Large intestine (tissue), 3 donors: ENCODE measurements around the gene PIK3CD. TPM values are rescaled to one million over a fixed set of nuclear protein-coding genes. Genes with fewer than 3 reads are reported as not detected.
"Not testable (repeated sequence)": the region's sequence is repeated elsewhere in the genome, so short reads cannot be mapped to it uniquely, and the experiment has no call there.

Experiments used
- DNase-seq, 2 donors: peaks; one replicate each; pipeline versions ENCODE4 v3.0.0 to v3.0.0-alpha.2; 2013
- H3K27ac ChIP-seq: one replicate; pipeline ENCODE4 v1.5.1; 2013; ENCODE audit warnings: low read length
- H3K27me3 ChIP-seq: 2 replicates; pipeline ENCODE4 v1.6.1; 2013; ENCODE audit warnings: low read length; ENCODE audit not compliant: control insufficient read depth, insufficient read depth
- H3K36me3 ChIP-seq: 2 replicates; pipeline ENCODE4 v1.6.1; 2013; ENCODE audit warnings: low read length; ENCODE audit not compliant: control insufficient read depth, insufficient read depth
- H3K4me1 ChIP-seq: one replicate; pipeline ENCODE4 v1.6.1; 2013; ENCODE audit warnings: low read length; ENCODE audit not compliant: control insufficient read depth, insufficient read depth
- H3K4me3 ChIP-seq: one replicate; pipeline ENCODE4 v1.5.1; 2013; ENCODE audit warnings: low read length
- H3K9me3 ChIP-seq: one replicate; pipeline ENCODE4 v1.6.1; 2013; ENCODE audit warnings: mild to moderate bottlenecking, low read depth, low read length, moderate library complexity; ENCODE audit not compliant: control insufficient read depth
- WGBS: methylation state at CpG from one replicate; pipeline ENCODE4 v1.1.5; 2013; ENCODE audit warnings: low lambda C conversion rate; ENCODE audit not compliant: insufficient coverage; 5-methylcytosine and 5-hydroxymethylcytosine counted together
- polyA plus RNA-seq: library from polyadenylated mRNA; unstranded; fragments of 120-200 nt; gene quantifications from one replicate; pipeline ENCODE4 v1.2.1, GENCODE V29; 2013

The PIK3CD gene
- polyA plus RNA-seq, 1 donor: 16.1 TPM

- WGBS: 93% methylated on average over 3 of the region's 8 CpGs
- H3K4me1 ChIP-seq: no peaks in the 10 kb centered on the region
- H3K9me3 ChIP-seq: no peaks in the 10 kb centered on the region
- no peaks in the 10 kb centered on the region for H3K27me3 ChIP-seq
- no peaks in the 10 kb centered on the region for H3K36me3 ChIP-seq
- DNase-seq: no peak
- no peak overlapping the region for H3K27ac ChIP-seq
- H3K4me3 ChIP-seq: no peak overlapping the region
These were observed 54.0 kb downstream of the PIK3CD start for GRCh38 chr1:9705337-9706093.

GRCh38 chr1:9706178-9706577 lies 54.6 kb downstream of the PIK3CD start:
- Histone ChIP-seq H3K9me3 (no peaks in the 10 kb centered on the region), H3K27ac (no peak overlapping the region), H3K4me3 (no peak overlapping the region), H3K36me3 (no peaks in the 10 kb centered on the region), H3K4me1 (no peaks in the 10 kb centered on the region), H3K27me3 (no peaks in the 10 kb centered on the region)
- no CpG with 5 or more reads among the region's 4 CpGs for WGBS
- no peak for DNase-seq

GRCh38 chr1:9710037-9710436 lies 58.5 kb downstream of the PIK3CD start:
- H3K4me1 ChIP-seq: no peaks in the 10 kb centered on the region
- H3K4me3 ChIP-seq: no peak overlapping the region
- no peaks in the 10 kb centered on the region for H3K27me3 ChIP-seq
- no peaks in the 10 kb centered on the region for H3K9me3 ChIP-seq
- WGBS: no CpG with 5 or more reads among the region's 8 CpGs
- DNase-seq: no peak
- H3K27ac ChIP-seq: no peak overlapping the region
- H3K36me3 ChIP-seq: no peaks in the 10 kb centered on the region

- Histone ChIP-seq H3K4me1 (peaks cover 3% of the 10 kb centered on the region), H3K36me3 (no peaks in the 10 kb centered on the region), H3K9me3 (peaks cover 10% of the 10 kb centered on the region), H3K27ac (no peak overlapping the region), H3K4me3 (no peak overlapping the region), H3K27me3 (no peaks in the 10 kb centered on the region)
- WGBS: no CpG with 5 or more reads among the region's 9 CpGs
- DNase-seq: no peak
These were observed 60.0 kb downstream of the PIK3CD start for GRCh38 chr1:9711466-9712020.

- H3K27ac ChIP-seq, H3K36me3 ChIP-seq, H3K27me3 ChIP-seq, DNase-seq, H3K4me3 ChIP-seq: not testable (repeated sequence)
- H3K9me3 ChIP-seq: peaks cover 11% of the 10 kb centered on the region
- peaks cover 11% of the 10 kb centered on the region for H3K4me1 ChIP-seq
- 75% methylated on average over 2 of the region's 7 CpGs for WGBS
These were observed 61.2 kb downstream of the PIK3CD start for GRCh38 chr1:9712767-9713166.

- no peak for DNase-seq
- no CpG with 5 or more reads among the region's 6 CpGs for WGBS
- no peaks in the 10 kb centered on the region for H3K36me3 ChIP-seq
- H3K4me3 ChIP-seq: no peak overlapping the region
- H3K27ac ChIP-seq: no peak overlapping the region
- H3K27me3 ChIP-seq: no peaks in the 10 kb centered on the region
- H3K4me1 ChIP-seq: peaks cover 18% of the 10 kb centered on the region
- peaks cover 11% of the 10 kb centered on the region for H3K9me3 ChIP-seq
These were observed 62.8 kb downstream of the PIK3CD start for GRCh38 chr1:9714257-9714718.

- no peak overlapping the region for H3K4me3 ChIP-seq
- DNase-seq: no peak
- H3K9me3 ChIP-seq: peaks cover 11% of the 10 kb centered on the region
- H3K27me3 ChIP-seq: no peaks in the 10 kb centered on the region
- no CpG with 5 or more reads among the region's 40 CpGs for WGBS
- peaks cover 18% of the 10 kb centered on the region for H3K4me1 ChIP-seq
- peaks cover 8% of the 10 kb centered on the region for H3K36me3 ChIP-seq
- no peak overlapping the region for H3K27ac ChIP-seq
These were observed 64.2 kb downstream of the PIK3CD start for GRCh38 chr1:9715536-9716226.

GRCh38 chr1:9716404-9717192 lies 65.1 kb downstream of the PIK3CD start:
- peaks cover 17% of the 10 kb centered on the region for H3K36me3 ChIP-seq
- H3K4me1 ChIP-seq: peaks cover 18% of the 10 kb centered on the region
- DNase-seq: no peak
- no peaks in the 10 kb centered on the region for H3K27me3 ChIP-seq
- H3K27ac ChIP-seq: peak overlapping the region; percentile 82
- no CpG with 5 or more reads among the region's 29 CpGs for WGBS
- H3K4me3 ChIP-seq: peak overlapping the region; percentile 71
- peaks cover 13% of the 10 kb centered on the region for H3K9me3 ChIP-seq

GRCh38 chr1:9717193-9718005 lies 65.9 kb downstream of the PIK3CD start:
- H3K4me3 ChIP-seq: peak overlapping the region; percentile 71
- peak; percentile 82 to 92 for DNase-seq
- peaks cover 18% of the 10 kb centered on the region for H3K4me1 ChIP-seq
- peaks cover 25% of the 10 kb centered on the region for H3K36me3 ChIP-seq
- no peaks in the 10 kb centered on the region for H3K27me3 ChIP-seq
- WGBS: 0% methylated on average over 2 of the region's 25 CpGs
- peaks cover 19% of the 10 kb centered on the region for H3K9me3 ChIP-seq
- H3K27ac ChIP-seq: peak overlapping the region; percentile 82
